H1 (cell line): ENCODE measurements around the gene RPUSD4.

Experiments used
- CTCF ChIP-seq, 3 experiments: IDR thresholded peaks; 1 replicate in 2 of 3; 2 replicates in 1 of 3; pipeline versions ENCODE4 v1.5.1 to v1.6.1; 2011; ENCODE audit warnings: low read length in 3 of 3, mild to moderate bottlenecking in 3 of 3, inconsistent platforms in 2 of 3, low read depth in 1 of 3, moderate library complexity in 1 of 3; ENCODE audit not compliant: insufficient read depth in 1 of 3; ENCODE audit errors: control extremely low read depth in 1 of 3
- EP300 ChIP-seq, 2 experiments: IDR thresholded peaks; 1 replicate in 1 of 2; 2 replicates in 1 of 2; pipeline ENCODE4 v1.6.1; 2011 to 2012; ENCODE audit warnings: low read depth in 2 of 2, low read length in 2 of 2, mild to moderate bottlenecking in 2 of 2, borderline replicate concordance in 1 of 2, inconsistent platforms in 1 of 2, moderate library complexity in 1 of 2
- JUND ChIP-seq: IDR thresholded peaks from 2 replicates; pipeline ENCODE4 v1.6.1; 2011; ENCODE audit warnings: mild to moderate bottlenecking, improper control_type of control experiment, low read length
- MAFK ChIP-seq: IDR thresholded peaks from 2 replicates; pipeline ENCODE4 v1.6.1; 2012; ENCODE audit warnings: low read depth, mild to moderate bottlenecking, improper control_type of control experiment, low read length
- MAX ChIP-seq: IDR thresholded peaks from 2 replicates; pipeline ENCODE4 v1.6.1; 2012; ENCODE audit warnings: inconsistent platforms
- POLR2A ChIP-seq, 2 experiments: IDR thresholded peaks; 1 replicate in 1 of 2; 2 replicates in 1 of 2; pipeline ENCODE4 v1.6.1; 2011; ENCODE audit warnings: low read depth in 2 of 2, low read length in 2 of 2, mild to moderate bottlenecking in 2 of 2; ENCODE audit errors: control extremely low read depth in 1 of 2
- SUZ12 ChIP-seq: fragments of 200-600 bp; sonication (generic); IDR thresholded peaks from 2 replicates; pipeline ENCODE4 v1.6.1; 2012; ENCODE audit warnings: mild to moderate bottlenecking, inconsistent platforms, low read length, moderate library complexity, mixed read lengths

- no peak for TF ChIP-seq CTCF (IDR thresholded peaks at IDR 0.05; ENCODE audit: control extremely low read depth in 1 of 3, insufficient read depth in 1 of 3, low read depth in 1 of 3, low read length in 3 of 3)
- no peak for TF ChIP-seq SUZ12
- TF ChIP-seq JUND, result no peak
- no peak for TF ChIP-seq MAFK
- no peak for TF ChIP-seq MAX
- TF ChIP-seq EP300 (IDR thresholded peaks at IDR 0.05; ENCODE audit: borderline replicate concordance in 1 of 2, low read depth in 2 of 2, low read length in 2 of 2), result no peak
- TF ChIP-seq POLR2A (IDR thresholded peaks at IDR 0.05; ENCODE audit: control extremely low read depth in 1 of 2, low read depth in 2 of 2, low read length in 2 of 2), result no peak
Measured at GRCh38 chr11:126163779-126164178, 47.7 kb downstream of the RPUSD4 start.
